Upper lobe of left lung (tissue), 4 donors: ENCODE data around the gene PNKP.

Experiments
- EP300 ChIP-seq, 4 donors: sonication (generic); formaldehyde crosslinking; IDR thresholded peaks; one replicate each; pipeline ENCODE4 v1.5.1; 2017; ENCODE audit warnings: antibody characterized with exemption in 4 of 4, control low read depth in 2 of 4
- POLR2AphosphoS5 ChIP-seq, 2 donors: sonication (generic); formaldehyde crosslinking; IDR thresholded peaks; one replicate each; pipeline ENCODE4 v1.5.1; 2017; ENCODE audit warnings: antibody characterized with exemption in 2 of 2
- TF ChIP-seq, protein P1 (sequence below), 6 experiments: fragments of 450-650 bp in 4 of 6; fragments of 200-600 bp in 2 of 6; sonication (generic) in 2 of 6; IDR thresholded peaks; one replicate each; pipeline ENCODE4 v1.5.1; 2016 to 2019; ENCODE audit warnings: antibody characterized with exemption in 6 of 6

DNA sequence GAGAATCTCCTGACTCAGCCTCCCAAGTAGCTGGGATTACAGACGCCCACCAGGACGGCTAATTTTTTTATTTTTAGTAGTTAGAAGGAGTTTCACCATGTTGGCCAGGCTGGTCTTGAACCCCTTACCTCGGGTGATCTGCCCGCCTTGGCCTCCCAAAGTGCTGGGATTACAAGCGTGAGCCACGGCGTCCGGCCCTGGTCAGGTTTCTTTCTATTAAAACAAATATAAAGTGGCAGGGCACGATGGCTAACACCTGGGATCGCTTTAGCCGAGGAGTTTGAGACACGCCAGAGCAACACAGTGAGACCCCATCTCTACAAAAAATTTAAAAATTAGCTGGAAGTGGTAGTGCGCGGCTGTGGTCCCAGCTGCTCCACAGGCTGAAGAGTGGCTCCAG is 50.8 kb downstream of the PNKP start:
- TF ChIP-seq EP300 (IDR thresholded peaks at IDR 0.05) (no peak), POLR2AphosphoS5 (IDR thresholded peaks at IDR 0.05) (no peak)
- TF ChIP-seq, protein P1, sequence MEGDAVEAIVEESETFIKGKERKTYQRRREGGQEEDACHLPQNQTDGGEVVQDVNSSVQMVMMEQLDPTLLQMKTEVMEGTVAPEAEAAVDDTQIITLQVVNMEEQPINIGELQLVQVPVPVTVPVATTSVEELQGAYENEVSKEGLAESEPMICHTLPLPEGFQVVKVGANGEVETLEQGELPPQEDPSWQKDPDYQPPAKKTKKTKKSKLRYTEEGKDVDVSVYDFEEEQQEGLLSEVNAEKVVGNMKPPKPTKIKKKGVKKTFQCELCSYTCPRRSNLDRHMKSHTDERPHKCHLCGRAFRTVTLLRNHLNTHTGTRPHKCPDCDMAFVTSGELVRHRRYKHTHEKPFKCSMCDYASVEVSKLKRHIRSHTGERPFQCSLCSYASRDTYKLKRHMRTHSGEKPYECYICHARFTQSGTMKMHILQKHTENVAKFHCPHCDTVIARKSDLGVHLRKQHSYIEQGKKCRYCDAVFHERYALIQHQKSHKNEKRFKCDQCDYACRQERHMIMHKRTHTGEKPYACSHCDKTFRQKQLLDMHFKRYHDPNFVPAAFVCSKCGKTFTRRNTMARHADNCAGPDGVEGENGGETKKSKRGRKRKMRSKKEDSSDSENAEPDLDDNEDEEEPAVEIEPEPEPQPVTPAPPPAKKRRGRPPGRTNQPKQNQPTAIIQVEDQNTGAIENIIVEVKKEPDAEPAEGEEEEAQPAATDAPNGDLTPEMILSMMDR (IDR thresholded peaks at IDR 0.05) = no peak
